Upper lobe of left lung (tissue), 6 donors: ENCODE measurements around the gene BANF1. TPM values are rescaled to one million over a fixed set of nuclear protein-coding genes. Genes with fewer than 3 reads are reported as not detected.
A peak's percentile ranks its signal among the peaks of the same experiment; 100 is the strongest.

Experiments used
- ATAC-seq, 2 donors: fragments of 200-7000 bp; cut with Tn5 transposase; one replicate each; pipeline ENCODE4 v1.9.1; 2022; ENCODE audit warnings: mild to moderate bottlenecking in 2 of 2, moderate library complexity in 2 of 2; ENCODE audit not compliant: low FRiP score in 2 of 2
- DNase-seq, 2 donors: peaks; one replicate each; pipeline ENCODE4 v3.0.0-alpha.2; 2019 to 2020
- H3K27ac ChIP-seq, 4 donors: fragments of 200-600 bp; sonication (generic); one replicate each; pipeline ENCODE4 v1.5.1; 2016 to 2019
- H3K27me3 ChIP-seq, 4 donors: fragments of 200-600 bp; sonication (generic); one replicate each; pipeline ENCODE4 v1.5.1; 2017 to 2019
- H3K36me3 ChIP-seq, 4 donors: fragments of 200-600 bp; sonication (generic); one replicate each; pipeline ENCODE4 v1.5.1; 2016 to 2019
- H3K4me1 ChIP-seq, 4 donors: fragments of 200-600 bp; sonication (generic); one replicate each; pipeline ENCODE4 v1.5.1; 2018 to 2019
- H3K4me3 ChIP-seq, 4 donors: fragments of 200-600 bp; sonication (generic); one replicate each; pipeline ENCODE4 v1.5.1; 2017 to 2019; ENCODE audit warnings: mild to moderate bottlenecking in 2 of 4, moderate library complexity in 1 of 4
- H3K9me3 ChIP-seq, 4 donors: fragments of 200-600 bp; sonication (generic); one replicate each; pipeline ENCODE4 v1.5.1; 2018 to 2019
- CTCF ChIP-seq, 6 experiments: fragments of 450-650 bp in 4 of 6; fragments of 200-600 bp in 2 of 6; sonication (generic) in 2 of 6; IDR thresholded peaks; one replicate each; pipeline ENCODE4 v1.5.1; 2016 to 2019; ENCODE audit warnings: antibody characterized with exemption in 6 of 6
- EP300 ChIP-seq, 4 donors: sonication (generic); formaldehyde crosslinking; IDR thresholded peaks; one replicate each; pipeline ENCODE4 v1.5.1; 2017; ENCODE audit warnings: antibody characterized with exemption in 4 of 4, control low read depth in 2 of 4
- POLR2A ChIP-seq, 4 donors: fragments of 450-650 bp; IDR thresholded peaks; one replicate each; pipeline ENCODE4 v1.5.1; 2016 to 2017; ENCODE audit warnings: antibody characterized with exemption in 4 of 4, mild to moderate bottlenecking in 2 of 4
- POLR2AphosphoS5 ChIP-seq, 2 donors: sonication (generic); formaldehyde crosslinking; IDR thresholded peaks; one replicate each; pipeline ENCODE4 v1.5.1; 2017; ENCODE audit warnings: antibody characterized with exemption in 2 of 2
- WGBS, 2 donors: methylation state at CpG; one replicate each; pipeline ENCODE4 v1.1.5; 2017 to 2018; 5-methylcytosine and 5-hydroxymethylcytosine counted together
- total RNA-seq, 6 donors: library from RNA; depleted of rRNA in 4 of 6; stranded (reverse); fragments of >200 nt in 4 of 6; gene quantifications; one replicate each; pipeline versions ENCODE4 v1.1.0 to v1.2.1, GENCODE V29; 2016 to 2021
- donor health status: DM: no; HTN: no; CAD: no; lungs with moderate emphysema.
- donor health status: DM: no; HTN: yes; CAD: no; lungs with severe emphysema.

The BANF1 gene
- total RNA-seq, 6 donors from 2014 or later: 32.5 to 201 (median 53.8) TPM

DNA sequence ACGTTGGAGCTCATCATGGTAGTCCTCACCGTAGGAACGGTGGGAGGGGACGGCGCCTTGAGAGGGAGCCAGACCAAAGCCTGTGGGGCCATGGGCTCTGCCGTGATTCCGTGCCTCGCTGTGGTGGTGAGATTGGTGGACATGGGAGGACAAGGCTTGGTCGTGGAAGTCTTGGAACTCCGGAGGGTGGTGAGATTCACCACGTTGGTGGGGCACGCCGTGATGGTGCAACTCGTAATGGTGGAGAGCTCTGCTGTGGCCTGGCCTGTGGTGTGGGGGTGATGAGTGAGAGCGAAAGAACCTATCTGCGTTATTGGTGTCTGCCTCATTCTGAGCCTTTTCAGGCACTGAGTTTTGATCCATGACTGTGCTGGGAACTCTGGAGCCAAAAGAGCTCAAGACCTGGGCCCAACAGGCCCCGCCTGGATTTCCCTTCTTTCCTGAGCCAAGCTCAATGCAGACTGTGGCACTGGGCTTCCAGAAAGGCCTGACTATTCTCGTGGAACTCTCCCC, 23.8 kb downstream of the BANF1 start, which contains the start of gene CATSPER1:
Gene CATSPER1, minus strand, starts transcription at position 463 of the 513 bp plus-strand sequence. Its CDS starts 100 bp downstream, at position 363.
- Histone ChIP-seq H3K4me3 (no peak within 1 kb of the TSS), H3K36me3 (no peaks in the 10 kb centered on the region), H3K9me3 (no peaks in the 10 kb centered on the region), H3K27ac (no peak within 1 kb of the TSS), H3K27me3 (no peaks in the 10 kb centered on the region), H3K4me1 (peaks cover 14 to 20% (median 17%) of the 10 kb centered on the region in 4 donors)
- DNase-seq (peak in 1 of 2 donors; percentile 30), ATAC-seq (no peak)
- 89 to 90% methylated on average over 17 to 18 of the region's 18 CpGs for WGBS, 2 donors
- no peak for TF ChIP-seq POLR2AphosphoS5 (IDR thresholded peaks at IDR 0.05)
- no peak for TF ChIP-seq POLR2A (IDR thresholded peaks at IDR 0.05)
- no peak for TF ChIP-seq CTCF (IDR thresholded peaks at IDR 0.05)
- no peak for TF ChIP-seq EP300 (IDR thresholded peaks at IDR 0.05)

- Histone ChIP-seq H3K9me3 (no peaks in the 10 kb centered on the region), H3K36me3 (no peaks in the 10 kb centered on the region), H3K4me3 (no peak overlapping the region), H3K27ac (no peak overlapping the region), H3K4me1 (no peaks in the 10 kb centered on the region), H3K27me3 (no peaks in the 10 kb centered on the region)
- WGBS, 2 donors: 83 to 85% methylated on average over 8 of the region's 8 CpGs
- ATAC-seq: no peak
- no peak for DNase-seq
- no peak for TF ChIP-seq CTCF (IDR thresholded peaks at IDR 0.05)
- TF ChIP-seq EP300 (IDR thresholded peaks at IDR 0.05): no peak
- TF ChIP-seq POLR2AphosphoS5 (IDR thresholded peaks at IDR 0.05): no peak
- TF ChIP-seq POLR2A (IDR thresholded peaks at IDR 0.05): no peak
These were observed 30.8 kb downstream of the BANF1 start for GRCh38 chr11:66032957-66033735.

DNA sequence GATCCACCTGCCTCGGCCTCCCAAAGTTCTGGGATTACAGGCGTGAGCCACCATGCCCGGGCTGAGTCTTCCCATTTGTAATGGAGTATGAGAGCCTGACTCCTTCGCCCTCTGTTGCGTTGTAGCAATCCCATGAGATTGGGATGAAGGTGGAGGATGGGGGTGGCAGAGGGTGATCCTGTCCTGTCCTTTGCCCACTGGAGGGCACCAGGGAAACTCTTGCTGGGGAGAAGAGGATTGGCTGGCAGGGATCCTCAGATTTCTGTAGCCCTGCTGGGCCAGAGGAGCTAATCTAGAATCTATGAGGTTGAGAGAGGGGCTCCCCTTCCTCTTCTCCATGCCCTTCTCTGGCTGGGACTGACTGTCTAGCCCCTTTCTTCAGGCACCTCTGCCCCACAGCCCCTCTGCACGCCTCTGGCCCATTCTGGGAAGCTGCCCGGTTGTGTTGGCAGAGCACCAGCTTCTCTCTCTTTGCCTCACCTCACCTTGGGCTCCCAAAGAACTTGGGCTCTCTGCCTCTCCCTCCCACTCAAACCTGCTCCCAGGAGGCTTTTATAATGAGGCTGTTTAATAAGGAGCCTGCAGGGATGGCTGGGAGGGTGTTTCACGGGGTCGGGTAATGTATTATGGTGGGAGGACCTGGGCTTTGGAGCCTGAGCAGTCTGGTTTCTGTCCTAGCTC, 33.5 kb downstream of the BANF1 start:
- 66 to 77% methylated on average over 9 of the region's 9 CpGs for WGBS, 2 donors
- Histone ChIP-seq H3K4me1 (no peaks in the 10 kb centered on the region), H3K9me3 (no peaks in the 10 kb centered on the region), H3K27me3 (no peaks in the 10 kb centered on the region), H3K27ac (no peak overlapping the region), H3K4me3 (no peak overlapping the region), H3K36me3 (no peaks in the 10 kb centered on the region)
- DNase-seq (no peak), ATAC-seq (no peak)
- no peak for TF ChIP-seq POLR2AphosphoS5 (IDR thresholded peaks at IDR 0.05)
- no peak for TF ChIP-seq POLR2A (IDR thresholded peaks at IDR 0.05)
- TF ChIP-seq EP300 (IDR thresholded peaks at IDR 0.05): no peak
- no peak for TF ChIP-seq CTCF (IDR thresholded peaks at IDR 0.05)

DNA sequence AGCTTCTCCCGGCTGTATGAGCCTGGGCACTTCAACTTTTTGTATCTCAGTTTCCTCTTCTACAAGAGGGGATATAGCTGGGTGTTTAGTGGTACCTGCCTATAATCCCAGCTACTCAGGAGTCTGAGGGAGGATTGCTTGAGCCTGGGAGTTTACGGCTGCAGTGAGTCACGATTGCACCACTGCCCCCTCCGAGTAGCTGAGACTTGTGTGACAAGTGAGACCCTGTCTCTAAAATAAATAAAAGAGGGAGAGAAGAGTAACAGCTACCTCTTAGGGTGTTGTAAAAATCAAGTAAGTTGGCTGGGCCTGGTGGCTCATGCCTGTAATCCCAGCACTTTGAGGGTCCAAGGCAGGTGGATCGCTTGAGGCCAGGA, 34.0 kb downstream of the BANF1 start:
- no peak for DNase-seq
- no peaks in the 10 kb centered on the region for H3K36me3 ChIP-seq
- no peak for ATAC-seq
- WGBS, 2 donors: 68 to 83% methylated on average over 5 of the region's 5 CpGs
- H3K9me3 ChIP-seq: no peaks in the 10 kb centered on the region
- no peak overlapping the region for H3K4me3 ChIP-seq
- H3K27me3 ChIP-seq: no peaks in the 10 kb centered on the region
- no peaks in the 10 kb centered on the region for H3K4me1 ChIP-seq
- H3K27ac ChIP-seq: no peak overlapping the region
- TF ChIP-seq POLR2A (IDR thresholded peaks at IDR 0.05): no peak
- no peak for TF ChIP-seq EP300 (IDR thresholded peaks at IDR 0.05)
- no peak for TF ChIP-seq POLR2AphosphoS5 (IDR thresholded peaks at IDR 0.05)
- TF ChIP-seq CTCF (IDR thresholded peaks at IDR 0.05): no peak
